ENCODE data around the gene MUC6.
"Not testable (repeated sequence)": the region's sequence is repeated elsewhere in the genome, so short reads cannot be mapped to it uniquely, and the experiment has no call there.

Gene MUC6

GRCh38 chr11:985848-986247 lies 50.7 kb downstream of the MUC6 start:
- no peak for DNase-seq (ENCODE audit: low read depth)

GRCh38 chr11:985406-985805 lies 51.1 kb downstream of the MUC6 start:
- DNase-seq (ENCODE audit: low read depth) = no peak

GRCh38 chr11:984546-984945 lies 52.0 kb downstream of the MUC6 start:
- no peak for DNase-seq (ENCODE audit: low read depth)

- no peak for DNase-seq (ENCODE audit: low read depth)
Measured at GRCh38 chr11:981764-982163, 54.8 kb downstream of the MUC6 start.

- no peak for DNase-seq (ENCODE audit: low read depth)
Measured at GRCh38 chr11:980438-981357, 55.8 kb downstream of the MUC6 start.

GRCh38 chr11:978781-979180 lies 57.7 kb downstream of the MUC6 start:
- DNase-seq (ENCODE audit: low read depth) = no peak

GRCh38 chr11:977830-978720 lies 58.4 kb downstream of the MUC6 start:
- DNase-seq (ENCODE audit: low read depth) = no peak

- DNase-seq (ENCODE audit: low read depth) = peak; percentile 68
Measured at GRCh38 chr11:976431-977160, 59.9 kb downstream of the MUC6 start.

- no peak for DNase-seq (ENCODE audit: low read depth)
Measured at GRCh38 chr11:975827-976226, 60.7 kb downstream of the MUC6 start.

- DNase-seq (ENCODE audit: low read depth) = not testable (repeated sequence)
Measured at GRCh38 chr11:975376-975775, 61.1 kb downstream of the MUC6 start.

- no peak for DNase-seq (ENCODE audit: low read depth)
Measured at GRCh38 chr11:973237-973636, 63.3 kb downstream of the MUC6 start.

- no peak for DNase-seq (ENCODE audit: low read depth)
Measured at GRCh38 chr11:972523-973211, 63.9 kb downstream of the MUC6 start.

- no peak for DNase-seq (ENCODE audit: low read depth)
Measured at GRCh38 chr11:971731-972365, 64.7 kb downstream of the MUC6 start.

- DNase-seq (ENCODE audit: low read depth) = no peak
Measured at GRCh38 chr11:971092-971690, 65.3 kb downstream of the MUC6 start.

GRCh38 chr11:970319-970871 lies 66.1 kb downstream of the MUC6 start:
- DNase-seq (ENCODE audit: low read depth) = no peak

- DNase-seq (ENCODE audit: low read depth) = no peak
Measured at GRCh38 chr11:969651-970205, 66.8 kb downstream of the MUC6 start.

- no peak for DNase-seq (ENCODE audit: low read depth)
Measured at GRCh38 chr11:968822-969221, 67.7 kb downstream of the MUC6 start.

- DNase-seq (ENCODE audit: low read depth) = no peak
Measured at GRCh38 chr11:967995-968751, 68.3 kb downstream of the MUC6 start.

GRCh38 chr11:965206-965775 lies 71.2 kb downstream of the MUC6 start:
- no peak for DNase-seq (ENCODE audit: low read depth)

Measured in fibroblast of gingiva (primary cell).